HG03558 (cell line): Measurements from ENCODE around the gene AKAP12.

ENCODE experiments used
- ATAC-seq: cut with Tn5 transposase; IDR thresholded peaks from one replicate; pipeline ENCODE4 v1.9.1; 2021; ENCODE audit warnings: moderate number of reproducible peaks; ENCODE audit not compliant: unreplicated experiment; ENCODE audit errors: extremely low read depth

AKAP12 gene

DNA sequence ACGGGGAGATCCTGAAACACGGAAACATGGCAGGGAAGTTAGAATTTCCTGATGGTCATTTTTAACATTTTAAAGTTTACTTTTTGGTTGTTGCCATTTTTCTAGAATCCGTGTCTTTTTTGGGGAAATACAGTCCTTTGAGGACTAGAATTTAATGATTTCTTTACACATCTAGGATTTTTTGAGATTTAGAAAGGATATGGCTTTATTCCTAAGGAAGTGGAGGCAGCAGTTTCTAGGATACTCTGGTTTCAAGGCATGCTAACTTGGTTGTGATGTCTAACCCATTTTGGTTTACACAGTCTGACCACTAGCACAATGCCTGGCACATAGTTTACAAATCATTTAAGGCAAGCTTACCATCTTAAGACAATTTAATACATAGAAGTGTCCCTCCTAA, 152.7 kb downstream of the AKAP12 start:
- no peak for ATAC-seq

- ATAC-seq, result no peak
Measured at GRCh38 chr6:151393410-151393809, 153.6 kb downstream of the AKAP12 start.

DNA sequence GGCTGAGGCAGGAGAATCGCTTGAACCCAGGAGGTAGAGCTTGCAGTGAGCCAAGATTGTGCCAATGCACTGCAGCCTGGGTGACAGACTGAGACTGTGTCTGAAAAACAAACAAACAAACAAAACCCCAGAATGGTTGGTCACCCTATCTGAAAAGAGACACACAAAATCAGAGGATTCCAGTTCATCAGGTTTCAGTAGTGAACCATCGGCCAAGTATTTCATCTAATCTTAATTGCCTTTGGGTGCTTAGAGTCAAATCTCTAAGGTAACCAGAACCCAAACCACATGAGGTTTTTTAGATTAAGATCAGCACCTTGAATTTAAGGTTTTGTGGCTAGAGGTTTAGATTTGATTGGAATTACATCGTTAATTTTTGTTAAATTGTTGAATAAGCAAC, 159.9 kb downstream of the AKAP12 start:
- no peak for ATAC-seq

DNA sequence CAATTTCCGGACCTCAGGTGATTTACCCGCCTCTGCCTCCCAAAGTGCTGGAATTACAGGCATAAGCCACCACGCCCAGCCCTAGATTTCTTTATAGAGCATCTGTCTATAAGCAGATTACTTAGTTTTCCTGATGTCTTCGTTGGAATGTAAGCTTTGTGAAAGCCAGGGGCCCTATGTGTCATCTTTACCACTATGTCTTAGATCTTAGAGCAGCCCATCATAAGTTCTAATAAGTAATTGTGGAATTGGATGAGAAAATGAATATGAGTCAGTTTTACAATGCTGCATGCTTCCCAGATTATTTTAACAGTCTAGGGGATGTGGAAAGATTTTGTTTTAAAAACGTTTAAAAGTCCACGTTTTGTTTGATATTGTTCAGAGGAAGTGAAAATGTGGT, 160.7 kb downstream of the AKAP12 start:
- ATAC-seq, result no peak

DNA sequence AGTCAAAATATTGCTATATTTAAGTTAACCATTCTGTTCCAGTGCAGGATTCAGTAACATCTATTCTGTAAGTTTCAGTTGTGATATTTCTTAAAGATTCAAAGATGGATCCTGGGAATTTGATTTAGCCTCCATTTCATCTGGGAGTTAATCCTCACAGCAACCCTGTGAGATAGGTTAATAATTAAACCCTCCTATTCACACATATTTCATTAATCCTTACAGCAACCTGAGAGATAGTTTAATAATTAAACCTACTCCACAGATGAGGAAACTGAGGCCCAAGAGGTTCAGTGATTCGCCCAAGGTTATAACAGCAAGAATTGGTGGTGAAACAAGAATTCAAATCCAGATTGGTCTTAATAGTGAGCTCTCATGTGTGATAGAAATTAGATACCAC, 162.5 kb downstream of the AKAP12 start:
- no peak for ATAC-seq

DNA sequence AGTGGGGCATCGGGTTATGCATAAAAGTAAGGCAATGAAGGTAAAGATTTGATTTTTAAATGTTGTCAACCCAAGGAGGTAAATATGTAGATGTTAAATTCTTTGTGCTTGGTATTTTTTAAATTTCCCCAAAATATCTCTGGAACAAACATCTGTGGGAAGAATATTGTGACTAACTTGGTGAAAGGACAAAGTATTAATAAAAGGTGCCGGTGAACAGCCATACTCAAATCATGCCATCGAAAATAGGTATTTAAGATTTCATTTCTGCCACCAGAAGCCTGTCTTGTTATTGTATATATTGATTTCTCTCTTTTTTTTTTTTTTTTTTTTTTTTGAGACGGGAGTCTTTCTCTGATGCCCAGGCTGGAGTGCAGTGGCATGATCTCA, 164.1 kb downstream of the AKAP12 start:
- no peak for ATAC-seq
